Measurements from ENCODE around the gene BRF1.

GRCh38 chr14:105219043-105219612 lies 81.7 kb downstream of the BRF1 start:
- TF ChIP-seq, protein P1, sequence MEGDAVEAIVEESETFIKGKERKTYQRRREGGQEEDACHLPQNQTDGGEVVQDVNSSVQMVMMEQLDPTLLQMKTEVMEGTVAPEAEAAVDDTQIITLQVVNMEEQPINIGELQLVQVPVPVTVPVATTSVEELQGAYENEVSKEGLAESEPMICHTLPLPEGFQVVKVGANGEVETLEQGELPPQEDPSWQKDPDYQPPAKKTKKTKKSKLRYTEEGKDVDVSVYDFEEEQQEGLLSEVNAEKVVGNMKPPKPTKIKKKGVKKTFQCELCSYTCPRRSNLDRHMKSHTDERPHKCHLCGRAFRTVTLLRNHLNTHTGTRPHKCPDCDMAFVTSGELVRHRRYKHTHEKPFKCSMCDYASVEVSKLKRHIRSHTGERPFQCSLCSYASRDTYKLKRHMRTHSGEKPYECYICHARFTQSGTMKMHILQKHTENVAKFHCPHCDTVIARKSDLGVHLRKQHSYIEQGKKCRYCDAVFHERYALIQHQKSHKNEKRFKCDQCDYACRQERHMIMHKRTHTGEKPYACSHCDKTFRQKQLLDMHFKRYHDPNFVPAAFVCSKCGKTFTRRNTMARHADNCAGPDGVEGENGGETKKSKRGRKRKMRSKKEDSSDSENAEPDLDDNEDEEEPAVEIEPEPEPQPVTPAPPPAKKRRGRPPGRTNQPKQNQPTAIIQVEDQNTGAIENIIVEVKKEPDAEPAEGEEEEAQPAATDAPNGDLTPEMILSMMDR (conservative IDR thresholded peaks at IDR 0.05; ENCODE audit: low read depth, low read length) = no peak
- no peak for TF ChIP-seq EZH2 (IDR thresholded peaks at IDR 0.05; ENCODE audit: borderline replicate concordance, low read depth, low read length, poor library complexity, severe bottlenecking)

Measured in A673 (cell line).